Stimulated activated CD8-positive, alpha-beta memory T cell treated with anti-CD3 and anti-CD28 coated beads, Interleukin-12 subunit alpha, Interleukin-12 subunit beta, amount 100 ng/mL, for 1 hour (primary cell): ENCODE data around the gene KCNQ4.

Experiments used
- DNase-seq: peaks from one replicate; pipeline ENCODE4 v3.0.0-alpha.2; 2020; ENCODE audit warnings: low read depth

KCNQ4 gene

DNA sequence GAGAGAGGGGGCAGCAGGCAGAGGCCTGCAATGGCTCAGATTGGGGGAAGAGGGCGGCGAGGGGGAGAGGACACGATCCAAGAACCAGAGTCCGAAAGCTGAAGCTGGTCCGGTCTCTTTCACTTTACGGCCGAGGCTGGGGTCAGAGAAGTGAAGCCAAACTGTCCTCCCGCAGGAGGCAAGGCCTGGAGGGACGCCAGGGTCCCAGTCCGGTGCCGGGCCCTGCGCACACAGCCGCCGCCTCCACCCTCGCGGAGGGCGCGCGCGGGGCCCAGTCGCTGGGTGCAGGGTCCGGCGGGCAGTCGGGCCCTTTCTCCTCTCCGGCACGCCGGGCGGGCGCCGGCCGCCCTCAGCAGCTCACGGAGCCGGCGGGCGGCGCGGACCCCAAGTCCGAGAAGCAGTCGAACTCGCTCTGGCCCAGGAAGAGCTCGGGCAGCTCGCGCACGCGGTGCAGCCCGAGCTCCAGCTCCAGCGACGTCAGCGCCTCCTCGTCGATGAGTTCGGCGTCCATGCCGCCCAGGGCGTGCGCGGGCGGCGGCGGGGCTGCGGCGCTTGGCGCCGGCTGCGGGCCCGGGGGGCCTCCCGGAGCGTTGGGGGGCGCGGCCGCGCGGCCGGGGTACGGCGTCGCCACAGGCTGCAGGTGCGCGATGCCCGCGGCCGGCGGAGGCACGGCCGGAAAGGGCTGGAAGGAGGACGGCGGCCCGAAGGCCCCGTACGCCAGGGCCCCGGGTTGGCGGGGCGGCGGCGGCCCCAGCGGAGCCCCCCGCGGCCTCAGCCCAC, 77.8 kb downstream of the KCNQ4 start:
- no peak for DNase-seq

DNA sequence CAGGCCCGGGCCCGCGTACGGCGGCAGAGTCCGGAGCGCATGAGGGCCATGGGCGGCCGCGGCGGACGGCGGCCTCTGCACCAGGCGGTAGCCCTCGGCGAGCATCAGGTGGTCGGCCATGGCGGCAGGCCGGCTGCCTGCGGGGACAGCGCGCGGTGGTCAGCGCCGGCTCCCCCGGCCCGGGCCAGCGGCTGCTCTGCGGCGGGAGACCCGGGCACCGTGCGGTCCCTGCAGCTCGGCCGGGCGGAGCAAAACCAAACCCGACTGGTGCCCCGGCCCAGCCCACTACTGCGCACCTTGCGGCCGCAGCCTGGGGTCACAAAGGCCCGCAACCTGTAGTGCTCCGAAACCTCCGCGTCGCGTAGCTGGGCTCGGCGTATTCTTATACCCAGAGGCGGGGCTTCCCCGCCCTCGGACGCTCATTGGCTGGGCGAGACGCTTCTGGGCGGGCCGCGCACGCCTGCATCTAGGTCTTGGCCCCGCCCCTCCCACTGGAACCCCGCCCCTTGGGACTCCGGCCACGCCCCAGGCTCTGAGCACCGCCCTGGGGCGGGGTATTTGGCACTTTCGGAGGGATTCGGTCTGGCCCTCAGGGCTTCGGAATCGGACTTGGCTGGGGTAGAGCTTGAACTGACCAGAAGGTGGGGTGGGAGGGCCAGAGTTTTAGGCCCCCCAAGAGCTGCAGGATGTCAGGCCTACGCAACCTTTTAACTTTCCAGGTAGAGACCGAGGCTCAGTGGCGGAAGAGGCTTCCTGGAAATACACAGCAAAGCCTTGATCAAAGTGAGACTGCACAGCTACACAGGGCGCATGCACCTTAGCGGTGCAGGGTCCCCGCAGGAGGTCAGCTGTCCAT, 78.6 kb downstream of the KCNQ4 start, which contains the start of gene CITED4:
Gene CITED4, minus strand, starts transcription at position 356 of the 856 bp plus-strand sequence. Its CDS starts 236 bp downstream, at position 120.
- DNase-seq, result peak; percentile 89

DNA sequence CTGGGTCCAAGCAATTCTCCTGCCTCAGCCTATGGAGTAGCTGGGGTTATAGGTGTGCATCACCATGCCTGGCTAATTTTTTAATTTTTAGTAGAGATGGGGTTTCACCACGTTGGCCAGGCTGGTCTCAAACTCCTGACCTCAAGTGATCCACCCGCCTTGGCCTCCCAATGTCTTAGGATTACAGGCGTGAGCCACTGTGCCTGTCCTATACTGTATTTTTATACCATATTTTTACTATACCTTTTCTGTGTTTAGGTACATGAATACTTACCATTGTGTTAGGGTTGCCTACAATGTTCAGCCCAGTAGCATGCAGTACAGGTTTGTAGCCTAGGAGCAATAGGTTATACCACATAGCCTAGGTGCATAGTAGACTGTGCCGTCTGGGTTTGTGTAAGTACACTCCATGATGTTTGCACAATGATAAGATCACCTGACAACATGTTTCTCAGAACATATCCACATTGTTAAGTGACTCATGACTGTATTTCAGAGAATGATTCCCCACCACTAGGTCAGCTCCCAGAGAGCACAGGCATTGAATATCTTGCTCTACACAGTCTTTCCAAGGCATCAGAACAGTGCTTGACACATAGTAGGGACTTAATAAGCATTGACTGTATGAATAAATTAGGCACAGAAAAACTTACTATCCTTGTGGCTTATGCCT, 84.6 kb downstream of the KCNQ4 start:
- no peak for DNase-seq

DNA sequence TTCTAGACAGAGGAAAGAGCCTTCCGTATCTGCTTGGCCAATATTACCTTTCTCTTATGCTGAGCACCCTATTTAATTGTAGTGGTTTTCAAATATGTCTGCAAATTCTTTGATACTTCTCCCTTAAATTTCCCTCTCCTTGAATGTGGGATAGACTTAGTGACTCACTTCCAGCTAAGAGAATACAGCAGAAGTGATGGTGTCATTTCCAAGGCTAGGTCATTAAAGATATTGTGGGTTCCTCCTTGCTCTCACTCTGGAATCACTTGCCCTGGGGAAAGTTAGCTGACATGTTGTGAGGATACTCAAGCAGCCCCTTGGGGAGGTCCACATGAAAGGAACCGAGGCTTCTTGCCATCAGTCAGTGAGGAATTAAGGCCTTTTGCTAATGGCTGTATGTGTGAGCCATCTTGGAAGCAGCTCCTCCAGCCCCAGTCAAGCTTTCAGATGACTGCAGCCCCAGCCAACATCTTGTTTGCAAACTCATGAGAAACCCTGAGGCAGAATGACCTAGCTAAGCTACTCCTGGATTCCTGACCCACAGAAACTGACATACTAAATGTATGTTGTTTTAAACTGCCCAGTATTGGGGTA, 86.6 kb downstream of the KCNQ4 start:
- no peak for DNase-seq

DNA sequence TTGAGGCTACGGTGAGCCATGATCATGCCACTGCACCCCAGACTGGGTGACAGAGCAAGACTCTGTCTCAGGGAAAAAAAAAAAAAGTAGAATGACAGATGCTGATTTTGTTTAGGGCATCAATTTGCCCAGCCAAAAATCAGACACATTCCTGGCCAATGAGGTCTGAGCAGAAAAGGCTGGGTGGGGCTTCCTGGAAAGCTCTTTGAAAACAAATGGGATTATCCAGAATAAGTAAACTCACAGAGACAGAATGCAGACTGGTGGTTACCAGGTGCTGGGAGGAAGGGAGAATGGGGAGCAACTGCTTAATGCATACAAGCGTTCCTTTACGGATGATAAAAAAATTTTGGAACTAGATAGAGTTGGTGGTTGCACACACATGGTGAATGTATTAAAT, 88.7 kb downstream of the KCNQ4 start:
- DNase-seq, result no peak

- DNase-seq, result no peak
Measured at GRCh38 chr1:40873863-40874472, 90.4 kb downstream of the KCNQ4 start.

- DNase-seq, result no peak
Measured at GRCh38 chr1:40876436-40876761, 92.8 kb downstream of the KCNQ4 start.

DNA sequence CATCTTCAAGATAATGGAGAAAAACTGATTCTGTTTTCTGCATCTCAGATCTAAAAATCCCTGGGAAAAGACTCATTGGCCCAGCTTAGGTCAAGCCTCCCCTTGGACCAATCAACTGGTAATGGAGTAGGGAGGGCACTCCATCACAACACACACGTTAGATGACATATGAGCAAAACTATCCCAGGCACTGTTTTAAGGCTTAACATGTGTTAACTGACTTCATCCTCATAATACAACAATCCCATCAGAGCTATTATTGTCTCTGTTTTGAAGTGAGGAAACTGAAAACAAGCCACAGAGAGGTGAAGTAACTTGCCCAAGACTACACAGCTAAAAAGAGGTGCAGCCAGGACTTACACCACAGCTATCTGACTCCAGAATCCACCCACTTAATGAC, 93.3 kb downstream of the KCNQ4 start:
- DNase-seq, result no peak

GRCh38 chr1:40877698-40878097, 94.1 kb downstream of the KCNQ4 start:
- no peak for DNase-seq

GRCh38 chr1:40878906-40879305, 95.3 kb downstream of the KCNQ4 start:
- DNase-seq, result no peak

GRCh38 chr1:40879482-40880175, 96.0 kb downstream of the KCNQ4 start:
- DNase-seq, result no peak

DNA sequence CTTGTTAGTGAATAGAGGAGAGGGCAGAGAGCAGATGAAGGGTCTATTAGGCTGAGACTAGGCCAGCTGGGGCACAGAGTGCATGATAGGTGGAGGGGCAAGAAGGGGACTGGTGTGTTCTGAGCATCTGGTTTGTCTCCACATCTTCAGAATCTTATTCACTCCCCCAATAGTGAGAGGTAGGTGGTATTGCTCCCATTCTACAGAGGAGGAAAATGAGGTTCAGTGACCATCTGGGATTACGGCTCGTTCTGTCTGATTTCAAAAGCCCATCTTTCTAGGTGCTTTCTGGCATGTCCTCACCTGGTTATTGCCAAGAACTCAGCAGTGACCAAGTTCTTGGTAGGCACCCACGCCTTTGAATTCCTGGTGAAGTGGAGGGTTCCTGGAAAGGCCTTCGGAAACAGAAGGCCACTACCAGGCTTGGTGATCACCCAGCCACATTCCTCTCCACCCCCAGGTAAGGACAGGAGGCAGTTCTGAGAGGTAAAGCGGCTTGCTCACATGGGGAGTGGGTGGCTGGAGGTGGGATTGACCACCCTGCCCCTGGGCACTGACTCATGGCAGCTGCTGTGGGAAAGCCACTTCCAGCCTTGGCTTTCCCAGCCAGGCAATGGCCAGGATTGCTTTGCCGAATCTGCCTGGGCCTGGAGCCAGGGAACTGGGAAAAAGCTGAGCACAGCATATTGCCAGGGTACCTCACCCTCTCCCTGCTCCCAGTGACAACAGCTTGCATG, 97.4 kb downstream of the KCNQ4 start:
- no peak for DNase-seq

GRCh38 chr1:40884055-40884795, 100.6 kb downstream of the KCNQ4 start:
- no peak for DNase-seq

DNA sequence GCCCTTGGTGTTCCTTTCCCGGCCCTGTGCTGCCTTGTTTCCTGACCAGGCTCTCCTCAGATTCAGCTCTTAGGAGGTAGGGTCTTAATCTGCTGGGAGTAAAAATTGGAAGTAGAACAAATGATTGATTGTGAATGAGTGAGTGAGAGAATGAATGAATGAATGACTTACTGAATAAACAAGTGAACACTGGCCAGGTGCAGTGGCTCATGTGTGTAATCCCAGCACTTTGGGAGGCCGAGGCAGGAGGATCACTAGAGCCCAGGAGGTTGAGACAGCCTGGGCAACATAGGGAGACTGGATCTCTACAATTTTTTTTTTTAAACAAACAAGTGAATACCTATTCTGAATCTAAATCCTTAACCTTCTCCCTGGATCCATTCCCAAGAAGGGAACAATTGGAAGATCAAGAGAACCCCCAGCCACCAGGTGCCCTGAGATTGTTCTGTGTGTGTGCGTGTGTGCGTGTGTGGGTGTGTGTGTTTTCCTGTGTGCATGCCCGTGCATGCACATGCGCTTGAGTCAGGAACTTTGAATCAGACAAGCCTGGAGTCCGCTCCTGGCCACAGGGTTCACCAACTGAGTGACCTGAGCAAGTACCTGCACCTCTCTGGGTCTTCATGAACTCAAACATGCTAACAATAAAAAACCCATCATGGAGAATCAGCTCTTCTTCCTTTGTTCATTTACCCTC, 102.9 kb downstream of the KCNQ4 start:
- no peak for DNase-seq

DNA sequence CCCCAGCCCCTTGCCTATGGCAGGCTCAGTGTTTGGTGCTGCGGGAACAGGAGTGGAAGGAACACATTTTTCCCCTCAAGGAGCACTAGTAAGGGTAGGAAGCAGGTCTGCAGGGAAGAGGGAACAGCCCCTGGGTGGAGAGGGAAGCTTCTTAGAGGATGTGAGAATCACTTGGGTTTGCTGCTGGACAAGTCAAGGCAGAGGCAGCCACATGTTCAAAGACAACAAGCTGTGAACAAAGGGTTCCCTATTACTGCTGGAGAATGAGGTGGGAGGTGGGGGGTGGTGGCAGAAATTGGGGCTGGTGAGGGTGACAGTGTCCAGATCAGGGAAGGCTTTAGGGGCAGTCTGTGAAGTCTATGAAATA, 103.4 kb downstream of the KCNQ4 start:
- no peak for DNase-seq

DNA sequence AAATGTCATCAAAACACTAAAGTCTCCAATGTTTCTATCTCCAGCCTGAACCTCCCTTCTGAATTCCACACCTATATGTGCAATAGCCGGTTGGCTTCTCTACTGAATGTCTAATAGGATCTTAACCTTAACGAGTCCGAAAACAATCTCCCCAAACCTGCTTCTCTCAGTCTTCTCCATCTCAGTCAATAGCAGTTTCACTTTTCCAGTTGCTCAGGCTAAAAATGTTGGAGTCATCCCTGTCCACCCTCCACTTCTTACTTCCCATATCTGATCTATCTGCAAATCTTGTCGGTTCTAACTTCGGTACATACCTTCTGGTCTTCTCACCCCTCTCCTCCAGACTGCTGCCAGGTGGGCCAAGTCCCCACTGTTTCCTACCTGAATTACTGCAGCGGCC, 104.1 kb downstream of the KCNQ4 start:
- DNase-seq, result no peak
